ENCODE measurements around the gene PCSK1.

GRCh38 chr5:96344678-96345577, 88.1 kb downstream of the PCSK1 start:
- TF ChIP-seq GATA2 (IDR thresholded peaks at IDR 0.05; ENCODE audit: low read depth, low read length) (no peak), GATA3 (IDR thresholded peaks at IDR 0.05; ENCODE audit: low read depth, low read length) (no peak)
